Left lung (tissue), 10 donors: ENCODE measurements around the gene LIN7A. TPM values are rescaled to one million over a fixed set of nuclear protein-coding genes. Genes with fewer than 3 reads are reported as not detected.

Experiments
- ATAC-seq: fragments of 200-7000 bp; cut with Tn5 transposase; one replicate; pipeline ENCODE4 v1.9.1; 2020; ENCODE audit warnings: moderate library complexity
- DNase-seq, 4 donors: peaks; one replicate each; pipeline ENCODE4 v3.0.0-alpha.2; 2013 to 2020
- H3K27ac ChIP-seq, 2 donors: fragments of 200-600 bp; sonication (generic) in 1 of 2; one replicate each; pipeline versions ENCODE4 v1.5.0 to v1.8.0; 2020 to 2021
- H3K27me3 ChIP-seq, 2 donors: fragments of 200-600 bp; sonication (generic) in 1 of 2; one replicate each; pipeline versions ENCODE4 v1.5.0 to v1.8.0; 2020 to 2021
- H3K36me3 ChIP-seq, 2 donors: fragments of 200-600 bp; sonication (generic) in 1 of 2; one replicate each; pipeline versions ENCODE4 v1.5.0 to v1.8.0; 2020 to 2021
- H3K4me1 ChIP-seq, 2 donors: fragments of 200-600 bp; one replicate each; pipeline ENCODE4 v1.8.0; 2021
- H3K4me3 ChIP-seq, 2 donors: fragments of 200-600 bp; sonication (generic) in 1 of 2; one replicate each; pipeline versions ENCODE4 v1.5.0 to v1.8.0; 2020 to 2021; ENCODE audit warnings: mild to moderate bottlenecking in 1 of 2
- H3K9me3 ChIP-seq, 2 donors: fragments of 200-600 bp; sonication (generic) in 1 of 2; one replicate each; pipeline versions ENCODE4 v1.5.0 to v1.8.0; 2020 to 2021
- intact Hi-C, 2 donors: fragments of 100-400 bp; cut with DNase I; formaldehyde crosslinking; loops; one replicate each; pipeline versions ENCODE4 v1.11.2 to v1.14.2; 2022
- polyA plus RNA-seq, 6 donors: library from polyadenylated mRNA; unstranded; fragments of 120-200 nt; gene quantifications; one replicate each; pipeline ENCODE4 v1.2.1, GENCODE V29; 2013; ENCODE audit not compliant: insufficient read length in 6 of 6
- total RNA-seq, 2 donors: library from RNA; stranded (reverse); fragmentation: NEBNext Ultra II Directional; extraction: Animal tissue kit (Norgen Biotek cat#: 25700); gene quantifications; one replicate each; pipeline ENCODE4 v1.2.1, GENCODE V29; 2021
- TF ChIP-seq, protein P1 (sequence below), 2 donors: fragments of 200-600 bp; sonication (generic) in 1 of 2; IDR thresholded peaks; one replicate each; pipeline versions ENCODE4 v1.5.0 to v1.8.0; 2021; ENCODE audit warnings: antibody characterized with exemption in 2 of 2
- donor health status: DM: no; HTN: yes; CAD: no.
- donor health status: DM: no; HTN: no; CAD: no.

Gene LIN7A
- total and polyA plus RNA-seq, 8 donors = 9.9 to 22.7 (median 17.6) TPM

DNA sequence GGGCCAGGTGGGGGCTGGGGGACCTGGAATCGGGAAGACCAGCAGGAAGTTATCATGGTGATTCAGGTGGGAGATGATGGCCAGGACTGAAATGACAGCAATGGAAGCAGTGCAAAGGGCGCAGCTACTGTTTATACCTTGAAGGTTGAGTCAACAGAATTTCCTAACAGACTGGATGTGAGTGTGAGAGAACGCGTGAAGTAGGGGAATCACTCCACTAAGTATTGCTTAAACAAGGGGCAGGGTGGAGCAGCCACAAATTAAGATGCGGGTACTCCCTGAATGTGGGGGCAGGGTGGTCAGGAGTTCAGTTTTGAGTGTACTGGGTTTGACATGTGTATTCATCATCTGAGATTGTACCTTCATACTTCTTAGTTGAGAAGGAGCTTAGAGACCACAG is 175.9 kb downstream of the LIN7A start:
- intact Hi-C loops = loop anchor here in 1 of 2 donors (5.0 kb wide), 1 partner anchor 350 kb away; no protein-coding TSS in a partner anchor
- H3K36me3 ChIP-seq = no peaks in the 10 kb centered on the region
- no peak overlapping the region for H3K4me3 ChIP-seq
- no peaks in the 10 kb centered on the region for H3K27me3 ChIP-seq
- DNase-seq = no peak
- ATAC-seq = no peak
- TF ChIP-seq, protein P1, sequence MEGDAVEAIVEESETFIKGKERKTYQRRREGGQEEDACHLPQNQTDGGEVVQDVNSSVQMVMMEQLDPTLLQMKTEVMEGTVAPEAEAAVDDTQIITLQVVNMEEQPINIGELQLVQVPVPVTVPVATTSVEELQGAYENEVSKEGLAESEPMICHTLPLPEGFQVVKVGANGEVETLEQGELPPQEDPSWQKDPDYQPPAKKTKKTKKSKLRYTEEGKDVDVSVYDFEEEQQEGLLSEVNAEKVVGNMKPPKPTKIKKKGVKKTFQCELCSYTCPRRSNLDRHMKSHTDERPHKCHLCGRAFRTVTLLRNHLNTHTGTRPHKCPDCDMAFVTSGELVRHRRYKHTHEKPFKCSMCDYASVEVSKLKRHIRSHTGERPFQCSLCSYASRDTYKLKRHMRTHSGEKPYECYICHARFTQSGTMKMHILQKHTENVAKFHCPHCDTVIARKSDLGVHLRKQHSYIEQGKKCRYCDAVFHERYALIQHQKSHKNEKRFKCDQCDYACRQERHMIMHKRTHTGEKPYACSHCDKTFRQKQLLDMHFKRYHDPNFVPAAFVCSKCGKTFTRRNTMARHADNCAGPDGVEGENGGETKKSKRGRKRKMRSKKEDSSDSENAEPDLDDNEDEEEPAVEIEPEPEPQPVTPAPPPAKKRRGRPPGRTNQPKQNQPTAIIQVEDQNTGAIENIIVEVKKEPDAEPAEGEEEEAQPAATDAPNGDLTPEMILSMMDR (IDR thresholded peaks at IDR 0.05) = no peak
- no peaks in the 10 kb centered on the region for H3K4me1 ChIP-seq
- no peaks in the 10 kb centered on the region for H3K9me3 ChIP-seq
- H3K27ac ChIP-seq = no peak overlapping the region

DNA sequence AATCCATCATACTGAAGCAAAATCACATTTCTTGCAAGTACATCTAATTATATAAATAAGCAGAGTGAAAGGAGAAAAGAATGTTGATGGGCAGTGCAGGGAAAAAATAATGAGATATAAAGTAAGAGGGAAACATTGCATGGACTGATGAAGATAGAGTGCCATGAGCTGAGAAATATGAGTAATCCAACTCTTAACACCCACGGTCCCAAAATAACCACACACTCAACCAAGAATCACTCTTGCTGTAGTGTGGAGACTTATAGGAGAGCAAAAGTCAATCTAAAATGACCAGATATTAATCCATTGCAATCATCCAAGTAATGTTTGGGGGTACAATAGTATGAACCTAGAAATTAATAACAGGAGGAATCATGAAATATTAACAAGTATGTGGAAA is 180.9 kb downstream of the LIN7A start:
- H3K4me3 ChIP-seq = no peak overlapping the region

DNA sequence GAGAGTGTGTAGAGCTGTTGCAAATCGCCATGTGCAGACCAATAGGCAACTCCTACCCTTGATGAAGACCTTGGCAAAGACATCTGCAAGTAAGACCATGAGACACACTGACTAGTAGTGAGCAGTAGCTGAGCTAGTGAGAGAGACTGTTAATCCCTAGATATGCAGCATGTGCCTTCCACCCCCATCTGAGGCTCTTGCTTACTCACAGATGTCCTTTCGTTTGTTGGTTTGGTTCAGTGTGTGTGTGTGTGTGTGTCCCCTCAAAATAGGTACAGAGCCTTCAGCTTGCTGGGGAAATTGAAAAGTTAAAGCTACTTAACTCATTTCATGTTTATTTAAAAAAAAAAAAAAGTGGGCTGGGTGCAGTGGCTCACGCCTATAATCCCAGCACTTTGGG is 183.5 kb downstream of the LIN7A start:
- Histone ChIP-seq H3K4me1 (no peaks in the 10 kb centered on the region), H3K4me3 (no peak overlapping the region), H3K27me3 (no peaks in the 10 kb centered on the region), H3K36me3 (no peaks in the 10 kb centered on the region), H3K27ac (no peak overlapping the region), H3K9me3 (no peaks in the 10 kb centered on the region)
- ATAC-seq = no peak
- TF ChIP-seq, protein P1 (IDR thresholded peaks at IDR 0.05) = no peak
- intact Hi-C loops = no loop called here
- no peak for DNase-seq

More for the DNA sequence above, 180.9 kb downstream of the LIN7A start:
- no peaks in the 10 kb centered on the region for H3K9me3 ChIP-seq
- H3K36me3 ChIP-seq = no peaks in the 10 kb centered on the region
- H3K4me1 ChIP-seq = no peaks in the 10 kb centered on the region
- TF ChIP-seq, protein P1 (IDR thresholded peaks at IDR 0.05) = no peak
- ATAC-seq (no peak), DNase-seq (no peak)
- H3K27ac ChIP-seq = no peak overlapping the region
- H3K27me3 ChIP-seq = no peaks in the 10 kb centered on the region
- intact Hi-C loops = no loop called here

DNA sequence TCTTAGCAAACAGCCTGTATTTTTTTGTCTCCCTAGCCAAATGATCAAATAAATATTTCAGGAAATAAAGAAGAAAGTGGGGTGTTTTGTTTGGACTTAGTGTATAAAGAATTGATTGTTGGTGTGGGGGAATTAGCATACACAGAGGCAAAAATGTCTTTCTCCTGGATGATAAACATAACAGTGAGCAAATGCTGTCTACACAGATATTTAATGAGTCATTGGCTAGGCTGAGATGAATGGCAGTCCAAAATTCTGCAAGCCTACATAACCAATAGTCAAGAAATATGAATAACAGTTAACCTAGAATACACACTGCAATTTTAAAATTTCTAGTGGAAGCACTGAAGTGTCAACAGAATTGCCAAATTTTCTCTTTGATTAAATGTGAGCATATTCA is 185.3 kb downstream of the LIN7A start:
- no peaks in the 10 kb centered on the region for H3K36me3 ChIP-seq
- TF ChIP-seq, protein P1 (IDR thresholded peaks at IDR 0.05) = no peak
- no peak for ATAC-seq
- H3K27me3 ChIP-seq = no peaks in the 10 kb centered on the region
- no peak overlapping the region for H3K4me3 ChIP-seq
- H3K4me1 ChIP-seq = no peaks in the 10 kb centered on the region
- DNase-seq = no peak
- no peak overlapping the region for H3K27ac ChIP-seq
- H3K9me3 ChIP-seq = no peaks in the 10 kb centered on the region
- intact Hi-C loops = no loop called here

DNA sequence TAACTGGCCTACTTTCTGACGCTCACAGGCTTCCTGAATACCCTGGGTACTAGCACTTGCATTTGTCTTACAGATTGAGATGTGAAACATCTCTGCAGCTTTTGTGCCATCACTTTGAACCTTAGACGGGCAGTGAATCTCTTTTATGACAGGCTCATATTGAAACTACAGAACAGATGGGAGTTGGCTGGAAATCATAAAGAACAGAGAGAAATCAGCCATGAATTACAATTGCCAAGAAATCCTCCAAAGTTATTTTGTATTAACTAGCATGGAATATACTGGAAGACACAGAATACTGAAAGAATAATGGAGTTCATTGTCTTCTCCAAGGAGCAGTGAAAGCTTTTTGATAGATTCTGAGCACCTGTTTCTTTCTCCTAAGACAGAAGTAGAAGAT is 188.3 kb downstream of the LIN7A start:
- intact Hi-C loops = no loop called here
- Histone ChIP-seq H3K4me3 (no peak overlapping the region), H3K9me3 (no peaks in the 10 kb centered on the region), H3K27me3 (no peaks in the 10 kb centered on the region), H3K36me3 (no peaks in the 10 kb centered on the region), H3K4me1 (no peaks in the 10 kb centered on the region), H3K27ac (no peak overlapping the region)
- TF ChIP-seq, protein P1 (IDR thresholded peaks at IDR 0.05) = no peak
- ATAC-seq (no peak), DNase-seq (no peak)
